NCI-H748 treated with DMSO at 0.1 percent for 48 hours (cell line): ENCODE measurements around the gene HK3.
A peak's percentile ranks its signal among the peaks of the same experiment; 100 is the strongest.

Experiments
- DNase-seq: peaks from one replicate; lab custom pipeline; 2025; lab: John Stamatoyannopoulos, UW

HK3 gene

DNA sequence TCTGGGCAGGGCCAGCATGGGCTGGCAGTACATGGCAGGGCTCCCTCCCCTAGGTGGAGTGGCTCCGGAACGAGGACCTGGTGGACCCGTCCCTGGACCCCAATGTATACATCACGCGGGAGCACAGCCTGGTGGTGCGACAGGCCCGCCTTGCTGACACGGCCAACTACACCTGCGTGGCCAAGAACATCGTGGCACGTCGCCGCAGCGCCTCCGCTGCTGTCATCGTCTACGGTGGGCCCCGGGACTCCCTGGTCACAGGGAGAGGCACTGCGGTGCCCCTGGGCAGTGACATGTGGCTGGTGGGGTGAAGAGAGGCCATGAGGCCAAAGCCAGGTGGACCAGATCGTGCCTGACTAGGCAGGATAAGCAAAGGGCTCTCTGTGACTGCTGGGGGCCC lies 30.4 kb downstream of the HK3 start:
- DNase-seq: no peak

DNA sequence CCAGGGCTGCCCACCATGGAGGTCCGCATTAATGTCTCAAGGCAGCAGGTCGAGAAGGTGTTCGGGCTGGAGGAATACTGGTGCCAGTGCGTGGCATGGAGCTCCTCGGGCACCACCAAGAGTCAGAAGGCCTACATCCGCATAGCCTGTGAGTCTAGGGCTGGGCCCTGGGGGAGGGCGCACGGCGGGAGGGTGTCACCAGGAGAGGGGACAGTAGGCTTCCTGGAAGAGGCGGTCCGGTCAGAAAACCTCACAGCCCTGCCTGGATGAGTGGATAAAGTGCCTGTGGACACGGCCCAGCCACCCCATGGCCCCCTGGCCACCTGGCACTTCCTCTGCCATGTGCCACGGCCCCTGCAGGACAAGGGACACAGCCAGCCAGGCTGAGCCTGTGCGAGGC lies 31.0 kb downstream of the HK3 start:
- DNase-seq: no peak

DNA sequence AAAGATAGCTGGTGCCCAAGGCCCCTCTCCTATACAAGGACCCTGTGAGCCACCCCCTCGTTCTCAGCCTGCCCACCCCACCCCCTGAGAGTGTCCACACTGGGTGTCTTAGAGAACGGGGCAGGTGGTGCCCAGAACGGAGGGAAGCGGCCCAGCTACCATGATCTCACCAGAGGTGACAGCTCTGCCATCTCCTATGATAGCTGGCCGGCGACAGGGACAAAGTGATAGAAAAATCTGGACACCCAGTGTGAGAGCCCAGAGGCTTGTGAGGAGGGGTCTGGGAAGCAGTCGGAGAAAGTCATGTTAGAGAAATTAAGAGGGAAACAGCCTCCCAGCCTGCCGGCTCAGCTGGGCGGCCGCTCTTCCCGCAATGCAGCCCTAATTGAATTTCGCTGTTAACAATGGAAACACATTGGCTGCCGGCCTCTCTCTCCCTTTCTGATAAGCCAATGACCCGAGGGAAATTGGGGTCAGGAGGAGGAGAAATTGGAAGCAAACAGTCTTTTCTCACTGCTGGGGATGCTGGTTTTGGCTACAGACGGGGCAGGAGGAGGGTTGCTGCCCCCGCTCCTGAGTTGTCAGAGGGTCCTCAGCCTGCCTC lies 32.3 kb downstream of the HK3 start:
- peak; percentile 5 for DNase-seq

DNA sequence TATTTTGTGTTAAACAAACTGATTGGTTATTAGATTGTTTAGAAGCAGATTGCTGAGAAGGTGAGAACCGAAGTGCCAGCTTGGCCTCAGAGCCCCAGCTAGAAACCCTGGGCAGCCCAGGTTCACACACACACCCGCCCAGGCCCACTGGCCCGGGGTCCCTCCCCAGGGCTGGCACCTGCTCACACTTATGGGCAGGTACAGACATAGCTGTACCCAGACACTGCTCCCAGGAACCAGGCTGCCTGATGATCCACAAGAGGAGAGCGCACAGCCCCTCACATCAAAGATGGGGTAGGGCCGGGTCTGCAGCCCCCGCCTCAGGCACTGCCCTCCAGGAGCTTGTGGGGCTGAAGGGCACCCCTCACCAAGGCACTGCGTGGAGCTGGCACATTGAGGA lies 33.2 kb downstream of the HK3 start:
- no peak for DNase-seq

DNA sequence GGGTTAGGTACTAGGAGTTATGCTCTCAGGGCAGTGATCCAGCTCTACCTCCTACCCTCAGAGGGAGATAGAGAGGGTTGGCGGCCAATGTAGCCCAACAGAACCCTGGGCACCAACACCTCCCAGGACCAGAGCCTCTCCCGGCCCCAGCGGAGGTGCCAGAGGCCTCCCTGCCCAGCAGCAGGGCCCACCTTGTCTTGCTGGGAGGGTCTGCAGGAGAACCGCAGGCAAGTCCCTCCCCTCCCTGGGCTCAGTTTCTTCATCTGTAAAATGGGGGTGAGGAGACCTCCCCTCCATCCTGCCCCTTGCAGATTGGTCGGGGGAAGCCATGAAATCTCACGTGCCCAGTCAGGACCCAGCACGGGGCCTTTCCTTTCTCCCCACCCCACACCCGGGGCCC lies 34.4 kb downstream of the HK3 start:
- no peak for DNase-seq

DNA sequence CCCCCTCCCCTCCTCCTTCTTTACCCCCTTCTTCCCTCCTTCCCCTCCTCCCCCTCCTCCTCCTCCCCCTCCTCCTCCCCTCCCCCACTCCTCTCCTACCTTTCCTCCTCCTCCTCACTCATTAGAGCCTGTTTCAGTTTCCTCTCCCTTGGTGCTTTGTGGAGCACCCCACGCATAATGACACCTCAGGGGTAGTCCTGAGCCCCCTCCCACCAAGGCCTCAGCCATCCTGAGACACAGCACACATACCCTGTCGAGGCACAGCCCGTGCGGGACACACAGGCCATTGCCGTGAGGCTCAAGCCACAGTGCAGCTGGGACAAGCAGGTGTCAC lies 35.4 kb downstream of the HK3 start:
- no peak for DNase-seq

DNA sequence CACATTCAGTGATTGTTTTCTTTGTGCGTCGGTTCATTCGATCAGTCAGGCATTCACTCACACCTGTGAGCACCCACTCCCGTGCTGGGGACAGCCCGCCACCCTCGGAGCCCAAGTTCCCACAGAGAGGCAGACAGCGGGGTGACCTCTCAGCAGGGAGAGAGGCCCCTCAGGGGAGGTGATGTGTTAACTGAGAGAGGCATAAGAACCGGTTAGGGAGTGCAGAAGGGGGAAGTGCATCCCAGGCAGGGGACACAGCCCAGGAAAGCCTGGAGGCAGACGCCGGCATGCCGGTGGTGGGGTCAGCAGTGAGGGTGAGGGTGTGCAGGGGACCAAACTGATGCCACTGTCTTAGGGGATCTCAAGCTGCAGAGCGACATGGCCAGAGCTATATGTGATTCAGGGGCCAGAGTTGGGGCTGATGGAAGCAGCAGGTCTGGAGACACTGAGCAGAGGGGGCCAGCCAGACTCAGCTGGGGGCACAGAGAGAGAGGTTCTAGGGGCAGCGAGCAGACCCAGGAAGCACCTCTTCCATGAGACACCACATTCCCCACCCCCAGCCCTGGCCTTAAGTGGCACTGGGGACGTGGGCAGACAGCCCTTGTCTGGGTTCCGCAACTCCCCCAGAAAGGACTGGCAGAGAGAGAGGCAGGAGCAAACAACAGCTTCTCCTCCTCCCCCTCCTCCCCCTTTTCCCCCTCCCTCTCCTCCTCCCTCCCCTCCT lies 35.9 kb downstream of the HK3 start:
- DNase-seq: no peak

DNA sequence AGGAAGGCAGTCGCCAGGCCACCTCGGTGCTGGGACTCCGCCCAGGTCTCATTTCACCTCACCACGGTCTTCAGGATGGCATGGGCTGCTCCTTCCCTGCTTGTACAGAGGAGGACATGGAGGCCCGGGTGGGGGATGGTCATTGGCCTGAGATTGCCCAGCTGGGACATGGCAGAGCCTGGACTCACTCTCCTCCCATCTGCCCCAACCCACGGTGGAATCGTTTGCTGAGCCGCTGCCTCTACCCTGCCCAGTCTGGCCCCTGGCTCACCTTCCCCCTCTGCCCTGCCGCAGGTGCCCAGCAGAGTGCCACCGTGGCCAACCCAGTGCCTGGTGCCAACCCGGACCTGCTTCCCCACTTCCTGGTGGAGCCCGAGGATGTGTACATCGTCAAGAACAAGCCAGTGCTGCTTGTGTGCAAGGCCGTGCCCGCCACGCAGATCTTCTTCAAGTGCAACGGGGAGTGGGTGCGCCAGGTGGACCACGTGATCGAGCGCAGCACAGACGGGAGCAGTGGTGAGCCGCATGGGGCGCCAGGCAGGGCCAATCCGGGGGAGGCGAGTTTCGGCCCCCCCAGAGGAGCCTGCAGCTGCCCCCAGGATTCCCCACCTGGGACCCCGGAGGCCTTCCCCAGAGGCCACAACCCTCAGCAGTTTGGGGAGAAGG lies 36.7 kb downstream of the HK3 start:
- DNase-seq: no peak

DNA sequence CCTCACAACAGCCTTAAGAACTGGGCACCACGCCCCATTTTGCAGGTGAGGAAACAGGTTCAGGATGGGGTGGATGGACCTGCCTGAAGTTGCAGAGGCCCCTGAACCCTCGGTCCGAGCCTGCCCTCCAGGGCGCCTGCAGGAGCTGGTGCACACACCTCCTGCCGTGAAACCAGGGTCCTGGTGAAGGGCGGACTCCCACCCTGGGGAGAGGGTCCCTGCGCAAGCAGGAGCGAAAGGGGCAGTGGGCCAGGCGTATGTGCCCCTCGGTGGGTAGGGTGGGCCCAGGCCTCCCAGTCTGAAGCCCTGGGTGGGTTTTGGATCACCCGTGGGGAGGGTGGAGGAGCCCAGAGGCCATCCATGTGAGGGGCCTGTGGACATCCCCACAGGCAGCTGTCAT lies 37.9 kb downstream of the HK3 start:
- no peak for DNase-seq

DNA sequence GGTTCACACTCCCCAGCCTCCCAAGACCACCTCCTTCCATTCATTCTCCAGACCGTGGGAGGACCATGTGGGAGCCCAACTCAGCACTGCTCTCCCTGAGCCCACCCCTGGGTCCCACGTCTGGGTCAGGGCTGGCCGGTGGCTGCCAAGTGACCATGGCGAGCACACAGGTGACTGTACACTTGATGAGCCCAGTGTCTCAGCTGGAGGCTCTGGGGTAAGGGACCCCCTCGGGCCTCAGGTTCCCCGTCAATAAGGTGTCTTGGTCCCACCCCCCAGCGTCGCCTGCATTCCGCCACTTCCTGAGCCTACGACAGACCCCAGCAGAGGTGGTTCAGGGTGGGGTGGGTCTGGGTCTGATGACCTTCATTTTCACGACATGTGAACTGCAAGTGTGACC lies 38.8 kb downstream of the HK3 start:
- no peak for DNase-seq

DNA sequence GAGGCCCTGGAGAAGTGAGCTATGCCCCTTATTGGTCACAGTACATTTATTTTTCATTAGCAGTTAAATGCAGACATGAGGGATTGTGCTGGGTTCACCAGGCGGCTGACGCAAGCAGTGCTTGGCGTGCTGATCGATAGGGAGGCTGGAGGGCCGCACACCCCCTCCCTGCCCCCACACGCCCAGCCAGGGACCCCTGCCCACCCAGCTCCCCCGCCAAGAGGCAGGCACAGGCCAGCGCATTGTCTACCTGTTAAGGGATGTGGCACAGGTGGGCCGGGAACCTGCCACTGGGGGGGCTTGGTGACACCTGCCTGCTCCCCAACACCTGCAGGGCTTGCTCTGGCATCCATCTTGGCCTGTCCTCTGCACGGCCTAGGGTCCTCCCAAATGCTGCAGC lies 39.2 kb downstream of the HK3 start:
- DNase-seq: no peak

DNA sequence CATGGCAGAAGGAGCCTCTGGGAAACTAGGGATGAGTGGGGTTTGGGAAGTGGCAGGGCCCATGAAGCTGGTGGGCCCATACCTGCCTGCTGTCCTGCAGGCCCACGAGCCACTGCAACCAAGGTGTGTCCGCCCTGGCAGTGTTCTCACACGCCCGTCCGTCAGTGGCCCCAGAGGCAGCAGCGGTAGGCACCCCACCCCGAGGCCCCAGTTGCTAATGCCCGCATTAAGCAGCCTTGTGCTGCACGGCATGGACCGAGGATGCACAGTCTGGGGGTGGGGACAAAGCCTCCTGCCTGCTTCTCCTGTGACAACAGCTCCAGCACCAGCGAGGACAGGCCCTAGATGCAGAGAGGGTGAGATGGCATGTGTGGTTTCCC lies 41.3 kb downstream of the HK3 start:
- no peak for DNase-seq

DNA sequence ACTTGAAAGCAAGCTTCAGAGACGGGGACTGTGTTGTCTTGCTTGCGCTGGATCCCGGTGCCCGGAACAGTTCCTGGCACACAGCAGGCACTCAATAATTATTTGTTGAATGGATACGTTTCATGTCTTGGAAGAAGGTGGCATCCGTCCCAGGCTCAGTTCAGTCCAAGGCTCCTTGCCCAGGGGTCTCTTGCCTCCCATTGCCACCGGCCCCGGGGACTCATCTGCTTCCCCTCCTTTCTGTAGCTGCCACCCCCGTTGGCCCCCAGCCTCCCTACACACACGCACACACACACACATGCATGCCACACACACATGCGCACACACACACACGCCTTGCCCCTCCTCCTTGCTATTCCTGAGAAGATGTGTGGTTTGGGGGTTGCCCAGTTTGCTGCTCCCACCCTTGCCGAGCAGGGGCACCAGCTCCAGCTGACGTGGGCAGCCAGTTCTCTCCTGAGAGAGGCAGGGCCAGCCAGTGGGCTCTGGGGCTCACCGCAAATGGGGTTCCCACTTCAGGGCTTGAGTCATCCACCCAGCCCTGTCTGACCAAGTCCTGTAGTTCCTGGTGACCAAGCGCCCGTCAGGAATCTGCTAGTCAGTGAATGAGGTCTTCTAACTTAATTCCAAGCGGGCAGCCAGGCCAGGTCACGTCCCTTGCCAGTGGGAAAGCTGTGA lies 41.8 kb downstream of the HK3 start:
- DNase-seq: no peak

DNA sequence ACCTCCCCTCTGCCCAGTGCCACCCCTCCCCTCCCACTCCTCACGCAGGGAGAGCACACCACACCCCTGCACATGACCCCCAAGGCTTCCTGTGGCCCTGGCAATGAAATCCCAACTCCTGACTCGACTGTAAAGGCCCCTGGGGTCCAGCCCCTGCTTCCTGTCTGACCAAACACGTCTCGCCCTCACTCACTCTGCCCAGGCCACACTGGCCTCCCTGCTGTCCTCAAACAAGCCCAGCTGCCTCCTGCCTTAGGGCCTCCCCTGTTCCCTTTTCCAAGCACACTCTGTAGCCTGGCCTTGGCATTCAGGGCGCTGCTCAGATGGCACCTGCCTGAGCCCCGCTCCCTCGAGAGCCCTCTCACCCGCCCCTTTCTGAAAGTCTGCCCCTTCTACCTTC lies 42.4 kb downstream of the HK3 start:
- no peak for DNase-seq

DNA sequence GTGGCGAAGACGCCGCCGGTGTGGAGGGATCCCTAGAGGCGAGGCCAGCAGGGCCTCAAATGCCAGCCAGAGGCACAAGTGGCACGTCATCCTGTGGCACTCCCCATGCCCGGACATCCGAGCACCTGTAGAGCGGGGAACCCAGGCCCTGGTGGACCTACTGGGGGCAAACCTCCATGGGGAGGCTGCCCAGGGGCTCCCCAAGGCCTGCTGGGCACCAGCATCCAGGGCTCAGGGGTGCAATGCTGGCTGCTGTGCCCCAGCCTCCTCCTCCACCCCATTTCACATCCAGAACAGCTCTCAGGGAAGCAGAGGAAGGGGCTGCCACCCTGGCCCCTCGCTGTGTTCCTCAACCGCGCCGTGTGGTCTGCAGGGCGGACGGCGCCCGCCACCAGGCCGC lies 43.5 kb downstream of the HK3 start:
- DNase-seq: no peak

DNA sequence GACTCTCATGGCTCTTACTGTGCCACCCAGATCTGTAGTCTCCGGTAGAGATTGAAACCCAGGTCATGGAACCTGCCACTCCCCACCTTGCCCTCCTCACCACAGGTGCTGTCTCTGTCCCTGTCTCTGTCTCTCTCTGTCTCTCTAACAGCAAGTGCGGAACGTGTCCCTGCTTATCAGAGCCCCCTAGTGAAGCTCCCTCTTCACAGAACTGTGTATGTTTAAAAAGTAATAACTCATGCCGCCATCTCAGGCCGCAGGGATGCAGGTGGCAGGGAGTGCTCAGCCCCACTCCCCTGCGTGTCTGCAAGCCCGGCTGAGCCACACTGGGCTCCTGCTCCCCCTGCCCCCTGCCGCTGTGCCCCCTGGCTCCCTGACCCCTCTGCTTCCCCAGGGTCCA lies 45.0 kb downstream of the HK3 start:
- no peak for DNase-seq

DNA sequence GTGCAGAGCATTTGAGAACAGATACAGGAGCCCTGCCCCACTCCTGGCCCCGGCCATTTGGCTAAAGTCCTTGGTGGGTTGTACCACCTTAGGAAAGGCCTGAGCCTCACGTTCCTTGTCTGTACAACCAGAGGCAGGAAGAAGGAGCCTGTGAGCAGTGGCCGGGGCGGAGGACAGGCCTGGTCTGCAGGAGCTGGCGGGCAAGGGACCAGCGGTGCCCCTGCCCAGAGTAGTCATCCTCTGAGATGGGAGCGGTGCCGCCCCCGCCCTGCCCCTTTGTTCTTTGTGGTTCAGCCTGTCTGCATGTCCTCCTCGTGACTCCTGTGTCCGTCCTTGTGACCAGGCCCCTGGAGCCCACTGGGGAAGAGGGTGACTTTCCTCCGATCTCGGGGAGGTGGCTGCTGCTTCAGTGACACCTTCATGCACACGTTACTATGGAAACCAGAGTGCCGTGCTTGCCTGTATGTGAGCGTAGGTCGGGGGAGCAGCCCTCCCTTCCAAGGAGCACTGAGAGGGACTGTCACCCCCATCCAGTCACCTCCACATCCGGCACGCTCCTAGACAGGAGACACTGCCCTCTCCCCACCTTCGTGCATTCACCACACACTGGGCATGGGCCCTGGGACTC lies 45.9 kb downstream of the HK3 start:
- DNase-seq: no peak

DNA sequence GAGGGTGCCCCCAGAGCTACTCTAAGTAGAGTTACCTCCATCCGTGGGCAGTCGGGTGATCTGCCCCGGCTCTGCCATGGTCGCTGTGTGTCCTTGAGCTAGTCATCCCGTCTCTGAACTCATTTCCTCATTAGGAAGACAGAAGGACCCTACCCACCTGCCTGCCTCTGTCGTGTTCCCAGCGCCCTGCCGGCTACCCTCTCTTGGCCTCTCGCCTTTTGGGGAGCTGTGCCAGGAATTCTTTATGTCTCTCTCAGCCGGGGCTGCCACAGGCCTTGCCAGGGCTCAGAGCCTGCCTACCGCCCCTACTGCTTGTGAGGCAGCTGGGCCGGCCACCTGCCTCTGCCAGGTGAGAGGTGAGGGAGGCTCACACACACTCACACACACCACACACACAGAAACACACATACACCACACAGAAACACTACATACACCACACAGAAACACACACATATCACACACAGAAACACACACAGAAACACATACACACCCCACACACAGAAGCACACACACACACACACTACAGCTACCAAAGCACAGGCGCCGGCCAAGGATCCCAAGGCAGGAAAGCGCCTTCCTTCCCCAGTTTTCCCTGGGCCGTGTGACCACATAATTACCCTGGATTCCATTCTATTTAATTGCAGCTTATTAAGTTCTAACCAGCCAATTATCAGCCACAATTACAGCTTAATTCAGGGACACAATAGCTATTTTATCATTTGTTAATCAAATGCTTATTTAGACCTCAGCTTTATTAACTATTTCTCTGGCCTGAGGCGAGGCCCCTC lies 47.1 kb downstream of the HK3 start:
- DNase-seq: no peak

DNA sequence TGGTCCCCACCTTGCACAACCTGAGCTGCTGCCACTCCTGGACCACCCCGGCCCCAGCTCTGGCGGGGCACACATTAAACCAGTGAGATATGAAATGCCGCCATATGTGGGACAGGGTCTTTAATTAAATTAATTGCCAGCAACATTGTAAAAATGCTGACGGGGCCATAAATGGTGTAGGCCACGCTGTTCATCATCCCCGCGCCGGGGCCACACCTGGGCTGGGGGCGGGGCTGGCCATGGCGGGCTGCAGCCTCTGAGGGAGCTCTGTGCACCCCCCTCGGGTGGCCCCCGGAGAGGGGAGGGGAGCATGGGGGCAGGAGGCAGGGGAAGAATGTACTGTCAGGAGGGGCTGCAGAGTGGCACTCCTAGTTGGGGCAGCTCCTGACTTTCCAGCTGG lies 47.8 kb downstream of the HK3 start:
- no peak for DNase-seq

DNA sequence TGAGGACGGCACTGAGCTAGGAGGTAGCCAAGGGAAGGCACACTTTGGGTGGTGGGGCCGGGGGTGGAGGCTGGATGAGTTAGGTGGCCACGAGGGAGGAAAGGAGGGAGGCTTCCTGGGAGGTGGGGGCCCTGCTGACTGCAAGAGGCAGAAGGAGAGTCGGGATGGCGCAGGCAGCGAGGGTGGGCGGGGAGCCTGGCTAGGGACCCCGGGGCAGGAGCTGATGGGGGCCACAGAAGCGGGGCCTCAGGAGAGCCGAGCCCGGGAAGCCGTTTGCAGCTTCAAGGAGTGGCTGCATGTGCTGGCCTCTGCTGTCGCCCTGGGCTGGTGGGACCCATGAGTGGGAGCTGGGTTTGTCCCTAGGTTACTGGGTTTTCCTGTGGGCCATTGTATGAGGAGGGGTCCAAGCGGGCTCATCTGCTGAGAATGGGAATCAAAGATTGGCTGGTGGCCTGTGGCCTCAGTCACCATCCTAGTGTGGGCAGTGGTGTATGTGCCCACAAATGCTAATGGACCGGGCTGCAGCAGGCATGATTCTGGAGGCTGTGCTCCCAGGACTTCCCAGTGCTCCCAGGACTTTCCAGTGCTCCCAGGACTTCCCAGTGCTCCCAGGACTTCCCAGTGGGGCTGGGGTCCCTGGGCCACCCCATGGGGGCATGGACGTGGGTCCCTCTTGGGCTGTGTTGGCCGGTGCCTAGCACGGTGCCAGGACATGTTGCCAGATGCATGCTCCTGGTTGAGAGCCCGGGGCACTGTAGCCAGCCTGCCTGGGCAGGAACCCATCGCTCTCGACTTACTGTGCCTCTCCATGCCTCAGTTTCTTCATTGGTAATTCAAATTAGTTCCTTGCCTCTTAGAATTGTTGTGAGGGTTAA lies 48.5 kb downstream of the HK3 start:
- no peak for DNase-seq

DNA sequence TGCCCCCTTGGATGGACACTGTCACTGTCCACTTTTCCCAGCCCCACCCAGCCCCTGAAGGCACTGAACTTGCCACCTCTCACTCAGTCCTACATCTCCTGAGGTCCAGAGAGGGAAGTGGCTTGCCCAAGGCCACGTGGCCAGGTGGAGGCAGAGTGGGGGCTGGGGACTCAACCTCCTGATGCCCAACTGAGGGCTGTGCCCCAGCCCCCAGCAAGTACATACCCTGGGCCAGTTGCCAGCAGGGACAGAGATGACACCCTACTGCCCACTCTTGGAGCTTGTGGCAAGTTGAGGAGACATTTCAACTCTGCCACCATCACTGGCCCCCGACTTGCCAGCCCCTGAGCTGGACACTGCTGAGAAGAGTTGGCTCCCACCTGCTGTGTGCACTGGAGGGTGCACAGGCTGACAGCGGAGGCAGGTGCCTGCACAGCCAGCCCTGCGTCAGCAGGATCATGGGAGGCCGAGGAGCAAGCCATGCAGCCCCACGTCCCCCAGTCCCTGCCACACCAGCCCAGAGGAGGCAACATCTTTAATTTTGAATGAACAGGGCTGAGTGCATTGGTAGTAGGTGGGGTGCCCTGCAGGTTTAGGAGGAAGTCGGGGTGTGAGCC lies 49.4 kb downstream of the HK3 start:
- no peak for DNase-seq
